Neural cell (in vitro differentiated cells): ENCODE measurements around the gene SIGLEC9. TPM values are rescaled to one million over a fixed set of nuclear protein-coding genes. Genes with fewer than 3 reads are reported as not detected.

ENCODE experiments used
- H2AFZ ChIP-seq: fragments of 200-600, 300-800 bp; sonication (generic), shearing (Covaris generic); 2 replicates; pipeline ENCODE4 v1.6.0; 2014; ENCODE audit warnings: low read depth, mild to moderate bottlenecking, antibody characterized with exemption, low read length, moderate library complexity
- H3F3A ChIP-seq: fragments of 200-600 bp; shearing (Covaris generic); 2 replicates; pipeline ENCODE4 v1.6.1; 2016; ENCODE audit warnings: mild to moderate bottlenecking, moderate library complexity, mixed read lengths, antibody characterized with exemption, low read length; ENCODE audit not compliant: insufficient read depth, poor library complexity, severe bottlenecking
- H3K27ac ChIP-seq: fragments of 200-600, 300-800 bp; sonication (generic), shearing (Covaris generic); 2 replicates; pipeline ENCODE4 v1.5.1; 2014; ENCODE audit warnings: mild to moderate bottlenecking, low read length, moderate library complexity
- H3K27me3 ChIP-seq: fragments of 300-800, 200-600 bp; sonication (generic), shearing (Covaris generic); 2 replicates; pipeline ENCODE4 v1.6.0; 2014; ENCODE audit warnings: mild to moderate bottlenecking, low read depth, low read length, moderate library complexity; ENCODE audit not compliant: insufficient read depth
- H3K36me3 ChIP-seq: fragments of 300-800, 200-600 bp; sonication (generic), shearing (Covaris generic); 2 replicates; pipeline ENCODE4 v1.5.1; 2014; ENCODE audit warnings: mild to moderate bottlenecking, antibody characterized with exemption, low read length, moderate library complexity; ENCODE audit not compliant: insufficient read depth
- H3K4me2 ChIP-seq: fragments of 300-800, 200-600 bp; sonication (generic), shearing (Covaris generic); 2 replicates; pipeline ENCODE4 v1.6.0; 2014; ENCODE audit warnings: mild to moderate bottlenecking, low read length
- H3K4me3 ChIP-seq: fragments of 300-800, 200-600 bp; sonication (generic), shearing (Covaris generic); 2 replicates; pipeline ENCODE4 v1.5.1; 2014; ENCODE audit warnings: mild to moderate bottlenecking, low read length, moderate library complexity
- H3K79me2 ChIP-seq: fragments of 200-600 bp; shearing (Covaris generic); replicated peaks from 2 replicates; pipeline ENCODE4 v1.6.0; 2014; ENCODE audit warnings: mild to moderate bottlenecking, low read length, moderate library complexity; ENCODE audit not compliant: insufficient read depth
- H3K9ac ChIP-seq: fragments of 300-800, 200-600 bp; sonication (generic), shearing (Covaris generic); 2 replicates; pipeline ENCODE4 v1.6.1; 2016; ENCODE audit warnings: mild to moderate bottlenecking, low read length, mixed read lengths
- H3K9me2 ChIP-seq: fragments of 200-600 bp; shearing (Covaris generic); 2 replicates; pipeline ENCODE4 v1.6.1; 2016; ENCODE audit warnings: mild to moderate bottlenecking, low read length, mixed read lengths; ENCODE audit not compliant: insufficient read depth
- H3K9me3 ChIP-seq: fragments of 200-600, 300-800 bp; sonication (generic), shearing (Covaris generic); 2 replicates; pipeline ENCODE4 v1.6.1; 2016; ENCODE audit warnings: mild to moderate bottlenecking, mixed run types, low read length, moderate library complexity, mixed read lengths
- H4K20me1 ChIP-seq: fragments of 200-600 bp; shearing (Covaris generic); 2 replicates; pipeline ENCODE4 v1.6.1; 2016; ENCODE audit warnings: mild to moderate bottlenecking, mixed run types; ENCODE audit not compliant: insufficient read depth
- CTCF ChIP-seq: fragments of 450-650 bp; IDR thresholded peaks from 2 replicates; pipeline ENCODE4 v1.5.1; 2014; ENCODE audit warnings: antibody characterized with exemption, mild to moderate bottlenecking, moderate library complexity; ENCODE audit not compliant: poor library complexity, severe bottlenecking
- EP300 ChIP-seq: fragments of 450-650 bp; conservative IDR thresholded peaks from 2 replicates; pipeline ENCODE4 v1.6.1; 2014; ENCODE audit warnings: antibody characterized with exemption, mild to moderate bottlenecking, moderate library complexity; ENCODE audit not compliant: poor library complexity, severe bottlenecking
- EZH2 ChIP-seq: fragments of 200-600, 300-800 bp; shearing (Covaris generic), sonication (generic); IDR thresholded peaks from 2 replicates; pipeline ENCODE4 v1.6.1; 2014; ENCODE audit warnings: antibody characterized with exemption, low read length, borderline replicate concordance, mild to moderate bottlenecking; ENCODE audit not compliant: insufficient read depth, poor library complexity, severe bottlenecking
- MXI1 ChIP-seq: fragments of 450-650 bp; conservative IDR thresholded peaks from 2 replicates; pipeline ENCODE4 v1.6.1; 2014; ENCODE audit warnings: antibody characterized with exemption, mild to moderate bottlenecking; ENCODE audit not compliant: poor library complexity, severe bottlenecking
- POLR2AphosphoS5 ChIP-seq: IDR thresholded peaks from 2 replicates; pipeline ENCODE4 v1.6.1; 2012
- RAD21 ChIP-seq: fragments of 450-650 bp; conservative IDR thresholded peaks from 2 replicates; pipeline ENCODE4 v1.6.1; 2014; ENCODE audit warnings: antibody characterized with exemption, mild to moderate bottlenecking, moderate library complexity
- REST ChIP-seq: IDR thresholded peaks from 2 replicates; pipeline ENCODE4 v1.6.1; 2012; ENCODE audit warnings: borderline replicate concordance
- SMC3 ChIP-seq: fragments of 450-650 bp; conservative IDR thresholded peaks from 2 replicates; pipeline ENCODE4 v1.6.1; 2014; ENCODE audit warnings: antibody characterized with exemption, mild to moderate bottlenecking, moderate library complexity; ENCODE audit not compliant: poor library complexity
- TAF1 ChIP-seq: IDR thresholded peaks from 2 replicates; pipeline ENCODE4 v1.6.1; 2012; ENCODE audit warnings: low read depth
- polyA plus RNA-seq: library from polyadenylated mRNA; depleted of rRNA; stranded (reverse); fragments of >200 nt; gene quantifications from 2 replicates; pipeline ENCODE4 v1.2.3, GENCODE V29; 2014

The SIGLEC9 gene
- polyA plus RNA-seq, 1 donor from 2014 or later = not detected

GRCh38 chr19:51139299-51140014 is 14.8 kb downstream of the SIGLEC9 start:
- H3K4me2 ChIP-seq = no peak overlapping the region
- H3K79me2 ChIP-seq = no peaks in the 10 kb centered on the region
- H3K9ac ChIP-seq = no peak overlapping the region
- H3F3A ChIP-seq = no peaks in the 10 kb centered on the region
- H3K27me3 ChIP-seq = no peaks in the 10 kb centered on the region
- no peaks in the 10 kb centered on the region for H3K9me3 ChIP-seq
- H4K20me1 ChIP-seq = no peaks in the 10 kb centered on the region
- no peak overlapping the region for H3K27ac ChIP-seq
- H2AFZ ChIP-seq = no peak overlapping the region
- H3K36me3 ChIP-seq = no peaks in the 10 kb centered on the region
- TF ChIP-seq TAF1 (no peak), REST (no peak), EP300 (no peak), MXI1 (no peak), CTCF (no peak), SMC3 (no peak), POLR2AphosphoS5 (no peak), EZH2 (no peak), RAD21 (no peak)
- H3K9me2 ChIP-seq = no peaks in the 10 kb centered on the region
- H3K4me3 ChIP-seq = no peak overlapping the region

GRCh38 chr19:51140441-51140840 is 15.7 kb downstream of the SIGLEC9 start:
- no peak overlapping the region for H3K9ac ChIP-seq
- no peaks in the 10 kb centered on the region for H3K79me2 ChIP-seq
- TF ChIP-seq REST = no peak
- TF ChIP-seq MXI1 = no peak
- TF ChIP-seq CTCF = no peak
- no peak for TF ChIP-seq EP300
- TF ChIP-seq EZH2 = no peak
- no peak for TF ChIP-seq SMC3
- no peak for TF ChIP-seq RAD21
- no peak for TF ChIP-seq TAF1
- no peak for TF ChIP-seq POLR2AphosphoS5
- no peaks in the 10 kb centered on the region for H3K27me3 ChIP-seq
- no peaks in the 10 kb centered on the region for H3K36me3 ChIP-seq
- no peaks in the 10 kb centered on the region for H4K20me1 ChIP-seq
- no peak overlapping the region for H2AFZ ChIP-seq
- no peaks in the 10 kb centered on the region for H3K9me2 ChIP-seq
- H3K4me2 ChIP-seq = no peak overlapping the region
- H3F3A ChIP-seq = no peaks in the 10 kb centered on the region
- no peak overlapping the region for H3K27ac ChIP-seq
- H3K4me3 ChIP-seq = no peak overlapping the region
- no peaks in the 10 kb centered on the region for H3K9me3 ChIP-seq
